Esophagus mucosa (tissue), 1 donor: ENCODE measurements around the gene EHBP1. TPM values are rescaled to one million over a fixed set of nuclear protein-coding genes. Genes with fewer than 3 reads are reported as not detected.
"Not testable (repeated sequence)": the region's sequence is repeated elsewhere in the genome, so short reads cannot be mapped to it uniquely, and the experiment has no call there.

Experiments used
- ATAC-seq: fragments of 200-7000 bp; cut with Tn5 transposase; one replicate; pipeline ENCODE4 v1.9.1; 2020
- total RNA-seq: library from RNA; stranded (reverse); gene quantifications from one replicate; pipeline ENCODE4 v1.2.4, GENCODE V29; 2023
- donor health status: DM: yes; HTN: yes; CAD: no.

Gene EHBP1
- total RNA-seq, 1 donor from 2014 or later = 75.8 TPM

GRCh38 chr2:63053081-63053888 lies 347.8 kb downstream of the EHBP1 start:
- ATAC-seq = no peak

- no peak for ATAC-seq
Observed at GRCh38 chr2:63053889-63054602, 348.5 kb downstream of the EHBP1 start.

- ATAC-seq = no peak
Observed at GRCh38 chr2:63054841-63055225, 349.3 kb downstream of the EHBP1 start.

GRCh38 chr2:63055226-63056106 lies 350.0 kb downstream of the EHBP1 start:
- no peak for ATAC-seq

- ATAC-seq = no peak
Observed at GRCh38 chr2:63056107-63057050, 350.9 kb downstream of the EHBP1 start.

- ATAC-seq = no peak
Observed at GRCh38 chr2:63057249-63058143, 352.0 kb downstream of the EHBP1 start.

- ATAC-seq = no peak
Observed at GRCh38 chr2:63058144-63058920, 352.8 kb downstream of the EHBP1 start.

GRCh38 chr2:63058921-63059792 lies 353.6 kb downstream of the EHBP1 start:
- ATAC-seq = peak; percentile 40

GRCh38 chr2:63059793-63060471 lies 354.4 kb downstream of the EHBP1 start:
- peak; percentile 37 for ATAC-seq

GRCh38 chr2:63060472-63060991 lies 355.0 kb downstream of the EHBP1 start:
- ATAC-seq = no peak

GRCh38 chr2:63064197-63064596 lies 358.7 kb downstream of the EHBP1 start:
- ATAC-seq = no peak

GRCh38 chr2:63064661-63065060 lies 359.1 kb downstream of the EHBP1 start:
- ATAC-seq = no peak

GRCh38 chr2:63066265-63066664 lies 360.8 kb downstream of the EHBP1 start:
- ATAC-seq = no peak

GRCh38 chr2:63066838-63067237 lies 361.3 kb downstream of the EHBP1 start:
- no peak for ATAC-seq

GRCh38 chr2:63071664-63072063 lies 366.2 kb downstream of the EHBP1 start:
- no peak for ATAC-seq

GRCh38 chr2:63073994-63074393 lies 368.5 kb downstream of the EHBP1 start:
- no peak for ATAC-seq

GRCh38 chr2:63074399-63074798 lies 368.9 kb downstream of the EHBP1 start:
- not testable (repeated sequence) for ATAC-seq
